Loucy (cell line): ENCODE results near the gene GPHN.

Source experiments
- H2AFZ ChIP-seq: fragments of 200-600 bp; sonication (generic); 2 replicates; pipeline ENCODE4 v1.6.0; 2016; ENCODE audit warnings: antibody characterized with exemption, mild to moderate bottlenecking, low read length, moderate library complexity
- H3F3A ChIP-seq: fragments of 200-600 bp; 2 replicates; pipeline ENCODE4 v1.6.0; 2016; ENCODE audit warnings: antibody characterized with exemption, low read depth, mild to moderate bottlenecking
- H3K27me3 ChIP-seq: fragments of 200-600 bp; sonication (generic); 2 replicates; pipeline ENCODE4 v1.6.1; 2014; ENCODE audit warnings: low read length, mild to moderate bottlenecking; ENCODE audit not compliant: insufficient read depth, poor library complexity, severe bottlenecking
- H3K36me3 ChIP-seq: fragments of 200-600 bp; sonication (generic); 2 replicates; pipeline ENCODE4 v1.6.1; 2016; ENCODE audit warnings: low read length; ENCODE audit not compliant: insufficient read depth
- H3K4me1 ChIP-seq: fragments of 200-600 bp; sonication (generic); 2 replicates; pipeline ENCODE4 v1.5.1; 2014; ENCODE audit warnings: low read length, mild to moderate bottlenecking; ENCODE audit not compliant: insufficient read depth, poor library complexity, severe bottlenecking
- H3K4me2 ChIP-seq: fragments of 200-600 bp; sonication (generic); 2 replicates; pipeline ENCODE4 v1.6.0; 2014; ENCODE audit warnings: antibody characterized with exemption, low read length, low read depth, mild to moderate bottlenecking; ENCODE audit not compliant: poor library complexity, severe bottlenecking
- H3K4me3 ChIP-seq: fragments of 200-600 bp; sonication (generic); 2 replicates; pipeline ENCODE4 v1.5.1; 2014; ENCODE audit warnings: low read length, mild to moderate bottlenecking, mixed read lengths; ENCODE audit not compliant: poor library complexity, severe bottlenecking
- H3K79me2 ChIP-seq: fragments of 200-600 bp; sonication (generic); 2 replicates; pipeline ENCODE4 v1.6.1; 2014; ENCODE audit warnings: low read length; ENCODE audit not compliant: insufficient read depth
- H3K9ac ChIP-seq: fragments of 200-600 bp; sonication (generic); 2 replicates; pipeline ENCODE4 v1.6.0; 2014; ENCODE audit warnings: mild to moderate bottlenecking, low read depth, low read length, moderate library complexity; ENCODE audit not compliant: poor library complexity, severe bottlenecking
- H3K9me2 ChIP-seq: fragments of 200-600 bp; sonication (generic); replicated peaks from 2 replicates; pipeline ENCODE4 v1.6.1; 2016; ENCODE audit warnings: low read depth, low read length, mixed read lengths
- H3K9me3 ChIP-seq: fragments of 200-600 bp; sonication (generic); 2 replicates; pipeline ENCODE4 v1.6.1; 2014; ENCODE audit warnings: mild to moderate bottlenecking, antibody characterized with exemption, low read length, low read depth; ENCODE audit not compliant: insufficient read depth
- H4K20me1 ChIP-seq: fragments of 200-600 bp; sonication (generic); 2 replicates; pipeline ENCODE4 v1.6.0; 2014; ENCODE audit warnings: antibody characterized with exemption, low read length, mild to moderate bottlenecking; ENCODE audit not compliant: insufficient read depth, poor library complexity, severe bottlenecking
- CTCF ChIP-seq: fragments of 200-600 bp; sonication (generic); conservative IDR thresholded peaks from 2 replicates; pipeline ENCODE4 v1.5.1; 2014; ENCODE audit warnings: mild to moderate bottlenecking, antibody characterized with exemption, low read length
- EZH2phosphoT487 ChIP-seq: fragments of 200-600 bp; IDR thresholded peaks from 2 replicates; pipeline ENCODE4 v1.6.1; 2018; ENCODE audit warnings: antibody characterized with exemption, mild to moderate bottlenecking, moderate library complexity, borderline replicate concordance

The GPHN gene

GRCh38 chr14:66468778-66469367, 39.1 kb upstream of the GPHN start:
- Histone ChIP-seq H3K36me3 (no peaks in the 10 kb centered on the region), H3K9me3 (peaks cover 20% of the 10 kb centered on the region; the same call in 1 of the 2 replicates)
- TF ChIP-seq CTCF (no peak), EZH2phosphoT487 (no peak)

GRCh38 chr14:66471584-66471983, 36.4 kb upstream of the GPHN start:
- H2AFZ ChIP-seq: no peak overlapping the region
- H3K9ac ChIP-seq: no peak overlapping the region
- TF ChIP-seq CTCF: no peak
- no peak for TF ChIP-seq EZH2phosphoT487
- no peaks in the 10 kb centered on the region for H3K36me3 ChIP-seq
- H3K9me2 ChIP-seq: no peaks in the 10 kb centered on the region
- H3F3A ChIP-seq: no peaks in the 10 kb centered on the region
- H3K27me3 ChIP-seq: no peaks in the 10 kb centered on the region
- H3K9me3 ChIP-seq: peaks cover 20% of the 10 kb centered on the region; the same call in 1 of the 2 replicates
- no peaks in the 10 kb centered on the region for H4K20me1 ChIP-seq
- H3K4me2 ChIP-seq: no peak overlapping the region
- no peaks in the 10 kb centered on the region for H3K79me2 ChIP-seq
- H3K4me1 ChIP-seq: no peaks in the 10 kb centered on the region
- no peak overlapping the region for H3K4me3 ChIP-seq

More at GRCh38 chr14:66468778-66469367, 39.1 kb upstream of the GPHN start:
- H3K9me2 ChIP-seq: no peaks in the 10 kb centered on the region
- H2AFZ ChIP-seq: no peak overlapping the region
- no peaks in the 10 kb centered on the region for H3K79me2 ChIP-seq
- H3K9ac ChIP-seq: no peak overlapping the region
- no peaks in the 10 kb centered on the region for H3K4me1 ChIP-seq
- H4K20me1 ChIP-seq: no peaks in the 10 kb centered on the region
- H3K4me3 ChIP-seq: no peak overlapping the region
- no peaks in the 10 kb centered on the region for H3K27me3 ChIP-seq
- no peak overlapping the region for H3K4me2 ChIP-seq
- H3F3A ChIP-seq: no peaks in the 10 kb centered on the region

- Histone ChIP-seq H4K20me1 (no peaks in the 10 kb centered on the region), H2AFZ (no peak overlapping the region), H3K9me2 (no peaks in the 10 kb centered on the region), H3K79me2 (no peaks in the 10 kb centered on the region), H3K27me3 (no peaks in the 10 kb centered on the region), H3K4me3 (no peak overlapping the region), H3K4me1 (no peaks in the 10 kb centered on the region), H3K9me3 (peaks cover 20% of the 10 kb centered on the region; the same call in 1 of the 2 replicates), H3F3A (no peaks in the 10 kb centered on the region), H3K9ac (no peak overlapping the region), H3K36me3 (no peaks in the 10 kb centered on the region), H3K4me2 (no peak overlapping the region)
- TF ChIP-seq CTCF (no peak), EZH2phosphoT487 (no peak)
These were observed 35.7 kb upstream of the GPHN start for GRCh38 chr14:66472251-66472650.
